ENCODE measurements around the gene ARHGEF19. TPM values are rescaled to one million over a fixed set of nuclear protein-coding genes. Genes with fewer than 3 reads are reported as not detected.

The ARHGEF19 gene
- total and polyA plus RNA-seq, 2 of the 13 experiments (the other 11 are each of a cell fraction or from before 2014, with no cell fraction given) = 1.7 to 1.8 TPM

DNA sequence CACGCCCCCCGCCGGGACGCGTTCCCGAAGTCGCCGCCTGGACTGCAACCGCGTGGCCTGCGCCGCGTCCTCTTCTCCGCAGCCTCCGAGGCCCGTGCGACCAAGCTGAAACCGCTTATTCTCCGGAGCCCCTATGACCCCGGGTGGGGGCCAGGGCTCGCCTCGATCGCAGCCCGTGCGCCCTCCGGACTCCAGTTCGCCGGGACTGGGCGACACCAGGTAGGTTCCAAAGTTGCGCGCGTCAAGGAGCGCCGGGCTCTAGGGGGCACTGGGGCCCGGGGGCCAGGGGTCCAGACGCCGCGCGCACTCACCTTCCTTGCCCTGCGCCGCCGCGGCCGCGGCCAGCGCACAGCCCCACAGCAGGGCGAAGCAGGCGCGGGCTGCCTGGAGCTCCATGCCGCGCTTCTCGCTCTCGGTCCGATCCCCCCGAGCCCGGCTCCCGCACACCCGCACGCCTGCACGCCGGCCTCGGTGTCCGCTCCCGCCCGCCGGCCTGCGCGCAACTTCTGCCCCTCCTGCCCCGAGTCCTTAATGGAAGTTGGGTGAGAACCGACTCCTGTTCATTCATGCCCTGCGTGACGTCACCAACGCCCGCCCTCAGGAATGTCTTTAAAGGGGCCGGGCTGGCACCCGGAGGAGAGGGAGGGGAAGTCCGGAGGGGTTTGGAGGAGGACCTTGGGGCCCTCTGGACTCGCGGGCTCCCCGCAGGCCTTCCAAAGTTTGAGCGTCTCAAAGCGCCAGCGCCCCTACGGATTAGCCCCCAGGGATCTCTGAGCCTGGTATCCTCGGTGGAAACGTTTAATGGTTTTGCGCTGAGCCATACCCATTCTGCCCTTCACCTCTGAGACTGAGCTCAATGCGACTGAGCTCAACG lies 56.7 kb downstream of the ARHGEF19 start, which contains the start of gene EPHA2 (continued):
- TF ChIP-seq, protein P1, sequence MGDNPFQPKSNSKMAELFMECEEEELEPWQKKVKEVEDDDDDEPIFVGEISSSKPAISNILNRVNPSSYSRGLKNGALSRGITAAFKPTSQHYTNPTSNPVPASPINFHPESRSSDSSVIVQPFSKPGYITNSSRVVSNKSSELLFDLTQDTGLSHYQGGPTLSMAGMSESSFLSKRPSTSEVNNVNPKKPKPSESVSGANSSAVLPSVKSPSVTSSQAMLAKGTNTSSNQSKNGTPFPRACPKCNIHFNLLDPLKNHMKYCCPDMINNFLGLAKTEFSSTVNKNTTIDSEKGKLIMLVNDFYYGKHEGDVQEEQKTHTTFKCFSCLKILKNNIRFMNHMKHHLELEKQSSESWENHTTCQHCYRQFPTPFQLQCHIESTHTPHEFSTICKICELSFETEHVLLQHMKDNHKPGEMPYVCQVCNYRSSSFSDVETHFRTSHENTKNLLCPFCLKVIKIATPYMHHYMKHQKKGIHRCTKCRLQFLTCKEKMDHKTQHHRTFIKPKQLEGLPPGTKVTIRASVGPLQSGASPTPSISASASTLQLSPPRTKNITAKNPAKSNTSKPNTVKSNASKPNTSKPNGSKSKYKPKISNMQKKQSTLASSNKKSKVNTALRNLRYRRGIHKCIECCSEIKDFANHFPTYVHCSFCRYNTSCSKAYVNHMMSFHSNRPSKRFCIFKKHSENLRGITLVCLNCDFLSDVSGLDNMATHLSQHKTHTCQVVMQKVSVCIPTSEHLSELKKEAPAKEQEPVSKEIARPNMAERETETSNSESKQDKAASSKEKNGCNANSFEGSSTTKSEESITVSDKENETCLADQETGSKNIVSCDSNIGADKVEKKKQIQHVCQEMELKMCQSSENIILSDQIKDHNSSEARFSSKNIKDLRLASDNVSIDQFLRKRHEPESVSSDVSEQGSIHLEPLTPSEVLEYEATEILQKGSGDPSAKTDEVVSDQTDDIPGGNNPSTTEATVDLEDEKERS (CRISPR knock-in tag; IDR thresholded peaks at IDR 0.05) = no peak
- TF ChIP-seq SP2 (CRISPR knock-in tag; IDR thresholded peaks at IDR 0.05) (no peak), FOXA1 (IDR thresholded peaks at IDR 0.05) (no peak), FOXA1 (CRISPR knock-in tag; IDR thresholded peaks at IDR 0.05) (no peak), ZNF772 (CRISPR knock-in tag; IDR thresholded peaks at IDR 0.05) (no peak), MTF2 (CRISPR knock-in tag; IDR thresholded peaks at IDR 0.05; ENCODE audit: borderline replicate concordance) (peak; percentile 97), ZMYM4 (CRISPR knock-in tag; IDR thresholded peaks at IDR 0.05) (peak; percentile 75), DBP (CRISPR knock-in tag; IDR thresholded peaks at IDR 0.05; ENCODE audit: not compliant biosample characterization) (peak; percentile 50), POGZ (CRISPR knock-in tag; IDR thresholded peaks at IDR 0.05) (0 out of 2 replicates have a peak, but pooled peaks have one; percentile 24), ZNF180 (CRISPR knock-in tag; IDR thresholded peaks at IDR 0.05; ENCODE audit: borderline replicate concordance, low read depth) (no peak), MEIS1 (CRISPR knock-in tag; IDR thresholded peaks at IDR 0.05; ENCODE audit: borderline replicate concordance) (no peak), ZC3H13 (CRISPR knock-in tag; IDR thresholded peaks at IDR 0.05) (no peak), KDM3A (CRISPR knock-in tag; IDR thresholded peaks at IDR 0.05; ENCODE audit: low read depth) (0 out of 2 replicates have a peak, but pooled peaks have one; percentile 35), ZNF251 (CRISPR knock-in tag; IDR thresholded peaks at IDR 0.05) (no peak), GPN1 (CRISPR knock-in tag; IDR thresholded peaks at IDR 0.05; ENCODE audit: borderline replicate concordance) (no peak), FOXK2 (IDR thresholded peaks at IDR 0.05) (no peak), CEBPG (CRISPR knock-in tag; IDR thresholded peaks at IDR 0.05) (0 out of 2 replicates have a peak, but pooled peaks have one; percentile 7), ZFP36L2 (CRISPR knock-in tag; IDR thresholded peaks at IDR 0.05) (no peak)
- TF ChIP-seq, protein P2, sequence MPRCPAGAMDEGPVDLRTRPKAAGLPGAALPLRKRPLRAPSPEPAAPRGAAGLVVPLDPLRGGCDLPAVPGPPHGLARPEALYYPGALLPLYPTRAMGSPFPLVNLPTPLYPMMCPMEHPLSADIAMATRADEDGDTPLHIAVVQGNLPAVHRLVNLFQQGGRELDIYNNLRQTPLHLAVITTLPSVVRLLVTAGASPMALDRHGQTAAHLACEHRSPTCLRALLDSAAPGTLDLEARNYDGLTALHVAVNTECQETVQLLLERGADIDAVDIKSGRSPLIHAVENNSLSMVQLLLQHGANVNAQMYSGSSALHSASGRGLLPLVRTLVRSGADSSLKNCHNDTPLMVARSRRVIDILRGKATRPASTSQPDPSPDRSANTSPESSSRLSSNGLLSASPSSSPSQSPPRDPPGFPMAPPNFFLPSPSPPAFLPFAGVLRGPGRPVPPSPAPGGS (CRISPR knock-in tag; IDR thresholded peaks at IDR 0.05) = 0 out of 2 replicates have a peak, but pooled peaks have one; percentile 45
- TF ChIP-seq, protein P3, sequence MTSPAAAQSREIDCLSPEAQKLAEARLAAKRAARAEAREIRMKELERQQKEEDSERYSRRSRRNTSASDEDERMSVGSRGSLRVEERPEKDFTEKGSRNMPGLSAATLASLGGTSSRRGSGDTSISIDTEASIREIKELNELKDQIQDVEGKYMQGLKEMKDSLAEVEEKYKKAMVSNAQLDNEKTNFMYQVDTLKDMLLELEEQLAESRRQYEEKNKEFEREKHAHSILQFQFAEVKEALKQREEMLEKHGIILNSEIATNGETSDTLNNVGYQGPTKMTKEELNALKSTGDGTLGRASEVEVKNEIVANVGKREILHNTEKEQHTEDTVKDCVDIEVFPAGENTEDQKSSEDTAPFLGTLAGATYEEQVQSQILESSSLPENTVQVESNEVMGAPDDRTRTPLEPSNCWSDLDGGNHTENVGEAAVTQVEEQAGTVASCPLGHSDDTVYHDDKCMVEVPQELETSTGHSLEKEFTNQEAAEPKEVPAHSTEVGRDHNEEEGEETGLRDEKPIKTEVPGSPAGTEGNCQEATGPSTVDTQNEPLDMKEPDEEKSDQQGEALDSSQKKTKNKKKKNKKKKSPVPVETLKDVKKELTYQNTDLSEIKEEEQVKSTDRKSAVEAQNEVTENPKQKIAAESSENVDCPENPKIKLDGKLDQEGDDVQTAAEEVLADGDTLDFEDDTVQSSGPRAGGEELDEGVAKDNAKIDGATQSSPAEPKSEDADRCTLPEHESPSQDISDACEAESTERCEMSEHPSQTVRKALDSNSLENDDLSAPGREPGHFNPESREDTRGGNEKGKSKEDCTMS (CRISPR knock-in tag; conservative IDR thresholded peaks at IDR 0.05) = no peak
- TF ChIP-seq, protein P4, sequence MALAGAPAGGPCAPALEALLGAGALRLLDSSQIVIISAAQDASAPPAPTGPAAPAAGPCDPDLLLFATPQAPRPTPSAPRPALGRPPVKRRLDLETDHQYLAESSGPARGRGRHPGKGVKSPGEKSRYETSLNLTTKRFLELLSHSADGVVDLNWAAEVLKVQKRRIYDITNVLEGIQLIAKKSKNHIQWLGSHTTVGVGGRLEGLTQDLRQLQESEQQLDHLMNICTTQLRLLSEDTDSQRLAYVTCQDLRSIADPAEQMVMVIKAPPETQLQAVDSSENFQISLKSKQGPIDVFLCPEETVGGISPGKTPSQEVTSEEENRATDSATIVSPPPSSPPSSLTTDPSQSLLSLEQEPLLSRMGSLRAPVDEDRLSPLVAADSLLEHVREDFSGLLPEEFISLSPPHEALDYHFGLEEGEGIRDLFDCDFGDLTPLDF (CRISPR knock-in tag; IDR thresholded peaks at IDR 0.05) = no peak

Measured in HepG2 (cell line).